AML-193 (cell line): ENCODE measurements around the gene DTNB.
A peak's percentile ranks its signal among the peaks of the same experiment; 100 is the strongest.
"Not testable (repeated sequence)": the region's sequence is repeated elsewhere in the genome, so short reads cannot be mapped to it uniquely, and the experiment has no call there.

Source experiments
- DNase-seq, 2 experiments: peaks; one replicate each; lab custom pipeline; 2025; lab: John Stamatoyannopoulos, UW

Gene DTNB

DNA sequence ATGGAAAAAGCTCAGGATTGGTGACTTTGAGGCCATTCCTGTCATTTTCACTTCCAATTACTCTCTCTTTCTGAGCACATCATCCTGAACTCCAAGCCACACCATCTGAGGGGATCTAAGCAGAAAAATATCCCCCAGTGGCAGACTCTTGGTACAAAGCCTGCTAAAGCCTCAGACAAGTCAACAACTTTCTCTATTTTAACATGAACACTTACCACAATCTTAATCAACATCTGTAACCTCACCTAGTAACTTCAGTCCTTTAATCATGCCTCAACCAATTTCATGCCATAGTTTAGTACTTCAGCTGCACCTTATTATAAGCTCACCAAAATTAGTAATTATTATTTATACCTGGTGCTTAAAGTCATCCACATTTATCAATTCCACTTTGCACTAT, 128.9 kb downstream of the DTNB start:
- no peak for DNase-seq

DNA sequence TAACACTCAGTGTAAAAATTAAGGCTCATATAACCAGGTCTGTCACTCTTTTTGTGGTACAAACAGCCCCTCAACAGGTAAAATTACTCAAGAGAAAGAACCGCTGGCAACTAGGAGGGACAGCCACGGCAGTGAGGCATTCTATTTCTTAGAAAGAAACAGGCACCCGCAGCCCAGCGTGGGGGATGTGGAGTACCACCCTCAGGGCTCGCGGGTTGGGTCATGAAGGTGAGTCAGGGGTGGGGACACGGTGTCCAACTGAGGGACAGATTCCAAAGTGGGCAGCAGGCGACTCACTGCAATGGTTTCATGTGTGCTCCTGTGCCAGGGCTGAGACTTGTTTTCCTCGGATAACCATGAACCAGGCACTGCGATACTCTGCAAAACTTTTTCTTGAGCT, 129.4 kb downstream of the DTNB start:
- DNase-seq: no peak

DNA sequence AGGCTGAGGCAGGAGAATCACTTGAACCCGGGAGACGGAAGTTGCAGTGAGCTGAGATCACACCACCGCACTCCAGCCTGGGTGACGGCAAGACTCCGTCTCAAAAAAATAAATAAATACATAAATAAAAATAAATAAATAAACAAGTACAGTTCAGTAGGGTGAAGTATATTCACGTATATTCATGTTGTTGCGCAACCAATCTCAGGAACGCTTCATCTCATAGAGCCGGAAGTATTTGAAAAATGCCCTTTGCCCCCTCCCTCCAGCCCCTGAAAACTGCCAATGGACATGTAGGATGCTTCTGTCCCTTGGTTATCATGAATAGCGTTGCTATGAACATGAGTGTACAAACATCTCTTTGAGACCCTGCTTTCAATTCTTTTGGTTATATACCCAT, 132.0 kb downstream of the DTNB start:
- no peak for DNase-seq

- no peak for DNase-seq
Measured at GRCh38 chr2:25539136-25539535, 134.2 kb downstream of the DTNB start.

DNA sequence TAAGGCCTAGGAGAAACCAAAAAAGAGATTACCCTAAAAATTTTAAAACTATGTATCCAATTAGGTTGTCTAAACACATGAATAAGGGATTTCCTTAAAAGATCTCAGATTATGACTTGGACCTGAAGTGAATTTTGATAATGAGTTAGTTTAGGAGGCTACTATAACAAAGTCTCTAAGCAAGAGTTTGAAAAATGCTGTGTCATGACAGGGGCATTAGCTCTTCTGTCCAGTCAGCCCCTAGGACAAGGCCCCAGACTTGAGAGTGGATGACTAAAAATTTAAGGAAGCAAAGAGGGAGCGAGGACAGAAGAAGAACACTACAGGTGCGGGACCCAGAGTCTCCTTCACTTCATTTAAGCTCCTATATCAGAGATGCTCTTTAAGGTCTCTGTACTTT, 135.9 kb downstream of the DTNB start:
- no peak for DNase-seq

GRCh38 chr2:25535411-25536289, 137.7 kb downstream of the DTNB start:
- DNase-seq: not testable (repeated sequence)

DNA sequence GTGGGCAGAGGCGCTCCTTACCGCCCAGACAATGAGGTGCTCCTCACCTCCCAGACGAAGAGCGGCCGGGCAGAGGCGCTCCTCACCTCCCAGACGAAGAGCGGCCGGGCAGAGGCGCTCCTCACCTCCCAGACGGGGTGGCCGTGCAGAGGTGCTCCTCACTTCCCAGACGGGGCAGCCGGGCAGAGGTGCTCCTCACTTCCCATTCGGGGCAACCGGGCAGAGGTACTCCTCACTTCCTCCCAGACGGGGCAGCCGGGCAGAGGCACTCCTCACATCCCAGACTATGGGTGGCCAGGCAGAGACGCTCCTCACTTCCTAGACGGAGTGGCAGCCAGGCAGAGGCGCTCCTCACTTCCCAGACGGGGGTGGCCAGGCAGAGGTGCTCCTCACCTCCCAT, 138.4 kb downstream of the DTNB start:
- DNase-seq: not testable (repeated sequence)

- no peak for DNase-seq
Measured at GRCh38 chr2:25534455-25534854, 138.9 kb downstream of the DTNB start.

- not testable (repeated sequence) for DNase-seq
Measured at GRCh38 chr2:25533771-25534170, 139.6 kb downstream of the DTNB start.

DNA sequence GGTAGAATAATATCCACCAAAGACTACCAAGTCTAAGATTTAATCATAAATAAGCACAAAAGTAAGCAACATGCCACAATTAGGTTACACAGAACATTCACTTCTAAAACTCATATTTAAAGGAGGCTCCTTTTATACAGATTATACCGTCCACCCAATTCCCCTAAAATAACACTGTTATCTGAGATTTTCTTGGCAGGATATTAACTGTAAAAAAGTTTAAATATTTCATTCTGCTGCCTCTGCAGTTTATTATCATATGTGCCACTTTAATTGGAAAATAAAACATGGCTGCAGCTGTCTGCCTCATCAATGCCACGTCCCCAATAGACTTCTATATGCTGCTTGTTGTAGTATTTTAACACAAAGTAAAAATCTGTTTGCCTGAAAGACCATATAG, 140.9 kb downstream of the DTNB start:
- no peak for DNase-seq

DNA sequence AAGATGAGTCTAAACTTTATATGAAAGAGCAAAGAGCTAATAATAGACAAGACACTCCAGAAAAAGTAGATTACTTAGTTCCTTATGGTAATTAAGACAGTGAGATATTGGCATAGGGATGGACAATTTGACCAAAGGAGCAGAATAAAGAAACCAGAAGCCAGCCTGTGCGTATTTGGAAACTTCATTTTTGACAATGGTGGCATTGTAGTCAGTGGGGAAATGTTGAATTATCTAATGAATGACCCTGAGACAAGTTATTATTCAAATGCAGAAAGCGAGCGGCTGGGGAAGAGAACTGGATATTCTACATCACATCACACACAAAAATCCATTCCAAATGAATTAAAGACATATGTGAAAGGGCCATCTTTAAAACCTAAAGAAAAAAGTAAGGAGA, 144.3 kb downstream of the DTNB start:
- DNase-seq: no peak

DNA sequence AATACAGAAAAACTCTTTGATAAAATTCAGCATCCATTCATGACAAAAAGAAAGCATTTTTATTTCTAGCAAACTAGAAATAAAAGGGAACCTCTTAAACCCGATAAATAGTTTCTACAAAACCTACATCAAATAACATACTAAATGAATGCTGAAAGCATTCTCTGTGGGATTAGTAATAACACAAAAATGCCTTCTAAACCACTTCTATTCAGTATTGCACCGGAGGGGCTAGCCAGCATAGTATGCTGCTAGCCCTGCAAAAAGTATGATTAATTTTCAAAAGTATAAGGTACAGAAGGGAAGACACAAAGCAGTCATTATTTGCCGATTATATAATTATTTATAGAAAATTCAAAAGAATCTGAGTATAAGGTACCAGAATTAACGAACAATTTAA, 145.2 kb downstream of the DTNB start:
- no peak for DNase-seq

GRCh38 chr2:25524507-25524906, 148.9 kb downstream of the DTNB start:
- DNase-seq: no peak

DNA sequence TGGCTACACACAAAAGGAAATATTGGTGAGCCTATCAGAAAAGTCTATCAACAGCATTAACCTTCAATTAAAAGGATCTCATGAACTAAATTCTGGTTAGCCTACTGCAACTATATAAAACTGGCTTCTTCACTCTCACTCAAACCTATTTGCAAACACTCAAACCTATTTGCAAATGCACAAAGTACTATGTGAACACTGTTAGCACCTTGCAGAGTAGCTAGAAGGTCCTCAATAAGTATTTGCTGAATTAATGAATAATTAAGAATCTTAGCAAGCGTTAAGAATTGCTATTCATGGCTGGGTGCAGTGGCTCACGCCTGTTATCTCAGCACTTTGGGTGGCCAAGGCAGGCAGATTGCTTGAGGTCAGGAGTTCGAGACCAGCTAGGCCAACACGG, 150.3 kb downstream of the DTNB start:
- no peak for DNase-seq

- peak; percentile 78 to 80 for DNase-seq
Measured at GRCh38 chr2:25521665-25522387, 151.6 kb downstream of the DTNB start.

DNA sequence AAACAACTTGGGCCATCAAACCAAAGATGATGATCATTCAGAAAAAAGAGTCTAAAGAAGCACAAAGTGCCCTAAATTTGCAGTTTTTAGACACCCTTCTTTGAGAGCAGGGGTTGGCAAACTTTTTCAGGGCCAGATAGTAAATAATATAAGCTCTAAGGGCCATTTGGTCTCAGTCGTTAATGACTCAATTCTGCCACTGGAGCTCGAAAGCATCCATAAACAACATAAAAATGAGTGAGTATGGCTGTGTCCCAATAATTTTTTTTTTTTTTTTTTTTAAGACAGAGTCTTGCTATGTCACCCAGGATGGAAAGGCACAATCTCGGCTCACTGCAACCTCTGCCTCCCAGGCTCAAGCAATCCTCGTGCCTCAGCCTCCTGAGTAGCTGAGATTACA, 152.3 kb downstream of the DTNB start:
- DNase-seq: no peak

DNA sequence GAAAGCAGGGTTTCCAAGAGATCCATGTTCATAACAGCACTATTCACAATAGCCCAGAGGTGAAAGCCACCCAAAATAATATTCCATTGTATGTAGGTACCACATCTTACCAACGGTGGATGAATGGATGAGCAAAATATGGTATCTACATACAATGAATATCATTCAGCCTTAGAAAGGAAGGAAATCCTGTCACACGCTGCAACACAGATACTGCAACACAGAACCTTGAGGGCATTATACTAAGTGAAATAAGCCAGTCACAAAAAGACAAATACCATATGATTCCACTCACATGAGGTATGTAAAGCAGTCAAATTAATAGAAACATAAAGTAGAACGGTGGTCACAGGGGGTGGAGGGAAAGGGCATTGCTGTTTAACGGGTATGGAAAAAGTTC, 155.7 kb downstream of the DTNB start:
- DNase-seq: no peak

DNA sequence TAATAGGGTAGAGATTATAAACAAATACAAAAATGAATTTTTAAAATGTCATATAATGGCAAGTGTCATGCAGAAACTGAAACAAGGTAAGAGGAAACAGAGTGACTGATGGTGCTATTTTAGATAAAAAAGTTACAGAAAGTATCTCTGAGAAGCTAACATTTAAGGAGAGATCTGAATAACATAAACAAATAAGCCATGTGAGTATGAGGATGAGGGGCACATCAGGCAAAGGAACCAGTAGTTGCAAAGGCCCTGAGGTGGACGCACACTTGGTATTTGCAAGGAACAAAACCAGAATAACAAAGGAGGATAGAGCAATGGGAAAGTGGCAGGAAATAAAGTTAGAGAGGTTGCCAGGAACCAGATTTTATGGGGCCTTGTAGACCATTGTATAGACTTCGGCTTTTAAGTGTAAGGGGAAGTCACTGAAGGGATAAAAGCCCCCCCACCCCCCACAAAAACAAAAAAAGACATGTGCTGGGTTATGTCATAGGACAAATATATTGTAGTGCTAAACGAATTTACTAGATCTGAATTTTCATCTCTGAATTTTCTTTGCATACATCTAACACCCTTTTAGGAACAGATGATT, 159.2 kb downstream of the DTNB start:
- DNase-seq: no peak

DNA sequence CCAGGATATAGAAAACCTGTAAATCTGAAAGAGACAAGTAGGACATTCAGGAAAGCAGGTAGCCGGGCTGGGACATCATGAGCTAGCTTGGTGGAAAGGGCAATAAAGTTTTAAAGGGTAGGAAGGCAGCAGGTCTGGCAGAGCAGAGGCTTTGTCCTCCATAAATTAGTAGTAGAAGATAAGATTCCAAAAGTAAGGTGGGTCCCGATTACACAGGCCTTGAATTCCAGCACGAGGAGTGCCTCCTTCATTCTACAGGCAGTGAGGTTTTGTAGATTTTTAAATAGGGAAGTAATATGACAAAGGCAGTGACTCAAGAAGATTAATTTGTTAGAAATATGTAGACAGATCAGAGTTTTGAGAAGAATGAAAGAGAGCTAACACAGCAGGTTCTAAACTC, 160.7 kb downstream of the DTNB start:
- peak in 1 of 2 experiments; percentile 24 for DNase-seq

DNA sequence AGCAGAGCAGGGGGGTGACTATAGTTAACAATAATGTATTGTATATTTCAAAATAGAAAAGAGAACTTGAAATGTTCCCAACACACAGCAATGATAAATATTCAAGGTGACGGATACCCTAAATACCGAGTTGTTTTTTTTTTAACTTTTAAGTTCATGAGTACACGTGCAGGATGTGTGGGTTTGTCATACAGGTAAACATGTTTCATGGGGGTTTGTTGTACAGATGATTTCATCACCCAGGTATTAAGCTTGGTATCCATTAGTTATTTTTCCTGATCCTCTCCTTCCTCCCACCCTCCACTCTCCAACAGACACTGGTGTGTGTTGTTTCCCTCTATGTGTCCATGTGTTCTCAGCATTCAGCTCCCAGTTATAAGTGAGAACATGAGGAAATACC, 167.2 kb downstream of the DTNB start:
- no peak for DNase-seq

GRCh38 chr2:25505622-25506021, 167.8 kb downstream of the DTNB start:
- no peak for DNase-seq

DNA sequence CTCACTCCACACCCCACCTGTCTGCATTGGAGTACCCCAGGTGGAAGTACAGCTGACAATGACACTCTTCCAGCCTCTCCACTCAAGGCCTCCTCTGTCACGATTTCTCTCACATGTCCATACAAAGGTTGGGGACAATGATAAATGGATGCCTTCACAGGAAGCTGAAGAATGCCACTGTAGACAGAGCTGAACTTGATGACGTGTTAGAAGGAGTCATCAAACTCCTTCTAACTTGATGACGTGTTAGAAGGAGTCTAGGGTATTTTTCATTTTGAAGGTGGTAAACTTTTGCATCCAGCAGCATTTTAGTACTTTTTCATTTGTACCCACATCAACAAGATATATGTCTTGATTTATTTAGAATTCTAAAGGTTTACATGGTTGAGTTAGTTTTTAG, 168.2 kb downstream of the DTNB start:
- DNase-seq: no peak

GRCh38 chr2:25504266-25504665, 169.1 kb downstream of the DTNB start:
- DNase-seq: no peak
